ENCODE measurements around the gene WHRN.

The WHRN gene

DNA sequence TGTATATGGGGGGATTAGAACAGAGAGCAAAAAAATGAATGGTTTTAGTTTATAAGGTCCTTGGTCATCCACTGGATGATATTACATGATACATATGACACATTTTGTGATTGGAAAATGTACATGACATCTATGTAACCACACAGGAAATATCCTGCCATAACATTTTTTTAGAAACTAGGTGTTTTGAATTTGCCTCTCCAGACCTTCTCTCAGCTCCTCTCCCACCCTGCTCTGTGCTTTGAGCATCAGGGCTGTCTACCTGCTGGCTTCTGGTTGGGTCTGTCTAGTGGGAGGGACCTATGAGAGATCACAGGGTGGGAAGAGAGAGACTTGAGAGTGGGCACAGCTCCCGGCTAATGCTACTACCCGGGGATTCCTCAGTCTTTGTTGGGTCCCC lies 141.8 kb downstream of the WHRN start:
- no peak for DNase-seq (ENCODE audit: low read depth)

GRCh38 chr9:114362394-114362793 lies 142.9 kb downstream of the WHRN start:
- DNase-seq (ENCODE audit: low read depth) = no peak

DNA sequence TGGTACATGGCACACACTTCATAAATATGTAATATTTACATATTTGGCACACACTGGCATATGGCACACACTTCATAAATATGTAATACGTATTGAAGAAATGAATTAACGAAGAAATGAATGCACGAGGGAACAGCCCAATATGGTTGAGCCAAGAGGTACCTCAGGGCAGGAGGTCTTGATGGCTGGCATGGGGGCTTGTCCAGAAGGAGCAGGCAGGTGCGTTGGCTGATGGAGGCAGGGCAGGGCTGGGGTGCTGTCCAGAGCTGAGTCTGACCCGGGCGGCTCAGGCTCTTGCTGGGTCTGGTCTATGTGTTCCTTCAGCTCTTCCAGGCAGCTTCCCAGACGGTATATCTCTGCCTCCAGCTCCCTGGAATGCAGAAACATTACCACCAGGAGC lies 143.7 kb downstream of the WHRN start:
- no peak for DNase-seq (ENCODE audit: low read depth)

- DNase-seq (ENCODE audit: low read depth) = no peak
Measured at GRCh38 chr9:114359801-114360200, 145.5 kb downstream of the WHRN start.

DNA sequence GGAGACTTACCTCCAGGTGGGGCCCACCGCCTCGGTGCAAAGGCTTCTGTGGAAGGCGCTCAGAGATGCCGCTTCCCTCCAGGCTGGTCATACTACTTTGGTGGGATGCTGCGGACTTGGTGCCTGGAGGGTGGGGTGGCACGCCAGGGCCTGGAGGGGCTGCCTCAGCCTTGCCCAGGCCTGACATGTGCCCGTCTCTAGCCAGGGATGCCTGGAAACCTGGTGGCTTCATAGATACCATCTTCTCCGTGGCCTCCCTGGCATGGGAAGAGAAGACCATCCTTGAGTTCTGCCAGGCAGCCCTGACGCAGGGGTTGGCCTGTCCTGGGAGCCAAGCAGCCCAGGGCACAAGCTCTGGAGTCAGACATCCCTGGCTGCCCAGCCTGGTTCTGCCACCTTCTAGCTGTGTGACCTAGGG lies 147.4 kb downstream of the WHRN start:
- no peak for DNase-seq (ENCODE audit: low read depth)

DNA sequence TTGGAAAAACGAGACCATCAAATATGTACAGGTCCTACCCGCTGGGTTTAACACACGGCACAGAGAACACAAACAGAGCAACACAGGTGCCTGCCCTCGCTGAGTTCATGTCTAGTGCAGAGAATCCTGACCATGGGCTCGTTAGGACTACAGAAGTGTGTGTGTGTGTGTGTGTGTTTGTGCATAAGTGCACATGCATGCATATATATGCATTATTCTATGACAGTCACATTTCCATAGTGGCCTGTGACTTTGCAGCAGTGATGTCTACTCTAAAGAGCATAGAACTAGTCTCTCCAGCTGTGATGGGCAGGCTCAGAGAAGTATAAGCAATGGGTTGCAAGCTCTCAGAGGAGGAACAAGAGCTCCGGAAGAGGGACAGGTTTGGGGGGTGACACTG lies 147.9 kb downstream of the WHRN start:
- DNase-seq (ENCODE audit: low read depth) = no peak

DNA sequence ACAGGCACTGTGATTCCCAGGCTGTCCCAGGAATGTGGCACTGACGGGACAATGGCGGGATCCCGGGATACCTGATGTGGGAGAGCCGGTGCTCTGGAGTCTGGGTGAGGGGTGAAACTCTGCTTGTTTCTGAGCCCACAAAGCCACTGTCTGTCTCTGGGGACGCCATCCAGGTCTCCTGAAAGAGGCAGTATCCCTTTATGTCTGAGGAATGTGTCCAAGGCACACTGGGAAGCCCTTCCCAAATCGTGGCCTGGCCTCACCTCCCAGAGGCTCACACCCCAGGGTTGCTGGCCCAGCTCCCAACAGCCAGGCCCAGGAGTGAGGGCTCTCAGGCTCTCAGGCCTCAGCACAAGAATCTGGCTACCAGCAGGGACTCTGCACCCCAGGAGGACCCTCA lies 148.5 kb downstream of the WHRN start:
- DNase-seq (ENCODE audit: low read depth) = no peak

GRCh38 chr9:114355821-114356220 lies 149.5 kb downstream of the WHRN start:
- DNase-seq (ENCODE audit: low read depth) = no peak
